ES-I3 (cell line): ENCODE data around the gene TOMM20.
A peak's percentile ranks its signal among the peaks of the same experiment; 100 is the strongest.

Source experiments
- H3K36me3 ChIP-seq: 2 replicates; pipeline ENCODE4 v1.6.1; 2013; ENCODE audit warnings: mild to moderate bottlenecking, low read length, control low read depth, moderate library complexity; ENCODE audit not compliant: insufficient read depth
- H3K4me1 ChIP-seq: 2 replicates; pipeline ENCODE4 v1.6.1; 2013; ENCODE audit warnings: mild to moderate bottlenecking, control low read depth, low read length; ENCODE audit not compliant: insufficient read depth
- H3K9ac ChIP-seq: 2 replicates; pipeline ENCODE4 v1.6.1; 2013; ENCODE audit warnings: low read depth, mild to moderate bottlenecking, low read length, moderate library complexity
- H3K9me3 ChIP-seq: 2 replicates; pipeline ENCODE4 v1.6.1; 2013; ENCODE audit warnings: mild to moderate bottlenecking, low read length, moderate library complexity; ENCODE audit not compliant: control insufficient read depth, insufficient read depth

The TOMM20 gene

DNA sequence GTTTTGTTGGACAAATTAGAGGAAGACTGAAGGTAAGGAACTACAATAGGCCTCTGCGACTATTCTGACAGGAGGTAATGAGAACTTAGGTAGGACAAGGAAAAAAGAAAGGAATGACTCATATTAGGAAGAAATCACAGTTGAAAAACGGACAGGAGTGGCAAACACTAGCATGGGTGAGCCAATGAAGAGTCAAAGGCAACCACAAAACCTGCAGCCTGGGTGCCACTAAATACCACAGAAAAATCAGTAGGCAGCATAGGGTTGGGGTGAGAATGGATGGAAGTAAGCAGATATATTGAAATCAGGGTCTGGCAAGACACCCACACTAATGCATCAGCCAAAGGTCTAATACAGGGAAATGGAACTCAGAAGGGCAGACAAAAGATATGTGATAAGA lies 22.4 kb upstream of the TOMM20 start:
- H3K36me3 ChIP-seq: peaks cover 19% of the 10 kb centered on the region
- H3K9ac ChIP-seq: no peak overlapping the region
- no peaks in the 10 kb centered on the region for H3K9me3 ChIP-seq
- H3K4me1 ChIP-seq: no peaks in the 10 kb centered on the region

DNA sequence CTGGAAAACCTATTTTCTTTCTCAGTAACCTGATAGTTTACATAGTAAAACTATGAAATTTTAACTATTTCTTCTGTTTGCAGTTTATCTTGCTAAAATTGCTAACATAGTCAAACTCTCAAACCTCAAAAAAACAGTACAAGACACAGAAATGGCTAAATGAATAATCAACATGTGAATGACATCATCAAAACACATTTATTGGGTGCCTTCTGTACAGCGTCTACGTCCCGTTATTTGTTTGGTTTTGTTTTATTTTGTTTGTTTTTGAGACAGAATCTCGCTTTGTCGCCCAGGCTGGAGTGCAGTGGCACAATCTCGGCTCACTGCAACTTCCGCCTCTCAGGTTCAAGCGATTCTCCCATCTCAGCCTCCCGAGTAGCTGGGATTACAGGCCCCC lies 21.2 kb upstream of the TOMM20 start:
- Histone ChIP-seq H3K36me3 (peaks cover 24% of the 10 kb centered on the region), H3K9me3 (no peaks in the 10 kb centered on the region), H3K9ac (no peak overlapping the region), H3K4me1 (no peaks in the 10 kb centered on the region)

DNA sequence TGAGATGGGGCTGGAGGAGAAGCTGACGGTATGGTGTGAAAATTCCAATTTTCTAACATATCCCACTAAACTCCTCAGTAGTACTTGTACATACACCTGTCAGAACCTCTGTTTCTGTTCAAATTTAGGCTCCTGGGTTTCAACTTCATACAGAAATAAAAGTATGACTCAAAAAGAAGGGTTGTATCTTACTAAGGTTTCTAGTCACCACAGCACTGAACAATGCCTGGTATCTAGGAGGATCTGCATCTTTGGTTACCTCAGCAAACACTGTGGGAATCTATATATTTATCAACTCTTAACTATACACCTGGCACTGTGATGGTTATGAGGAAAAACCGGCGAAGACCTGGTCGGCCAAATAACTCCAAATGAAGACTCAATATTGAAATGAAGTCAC lies 18.6 kb upstream of the TOMM20 start:
- Histone ChIP-seq H3K9me3 (no peaks in the 10 kb centered on the region), H3K9ac (no peak overlapping the region), H3K36me3 (peaks cover 24% of the 10 kb centered on the region), H3K4me1 (no peaks in the 10 kb centered on the region)

DNA sequence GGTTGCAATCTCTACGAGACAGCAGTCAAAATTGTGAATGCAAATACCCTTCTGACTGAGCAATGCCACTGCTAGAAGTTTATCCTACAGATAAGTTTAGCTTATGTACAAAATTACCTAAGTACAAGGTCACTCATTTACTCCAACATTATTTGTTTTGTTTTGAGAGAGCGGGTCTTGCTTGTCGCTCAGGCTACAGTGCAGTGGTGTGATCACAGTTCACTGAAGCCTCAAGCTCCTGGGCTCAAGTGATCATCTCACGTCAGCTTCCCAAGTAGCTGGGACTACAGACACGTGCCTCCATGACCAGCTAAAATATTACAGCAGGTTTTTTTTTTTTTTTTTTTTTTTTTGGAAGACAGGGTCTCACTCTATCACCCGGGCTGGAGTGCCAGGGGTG lies 17.0 kb upstream of the TOMM20 start:
- H3K4me1 ChIP-seq: no peaks in the 10 kb centered on the region
- peaks cover 18% of the 10 kb centered on the region for H3K36me3 ChIP-seq
- H3K9me3 ChIP-seq: no peaks in the 10 kb centered on the region
- H3K9ac ChIP-seq: no peak overlapping the region

DNA sequence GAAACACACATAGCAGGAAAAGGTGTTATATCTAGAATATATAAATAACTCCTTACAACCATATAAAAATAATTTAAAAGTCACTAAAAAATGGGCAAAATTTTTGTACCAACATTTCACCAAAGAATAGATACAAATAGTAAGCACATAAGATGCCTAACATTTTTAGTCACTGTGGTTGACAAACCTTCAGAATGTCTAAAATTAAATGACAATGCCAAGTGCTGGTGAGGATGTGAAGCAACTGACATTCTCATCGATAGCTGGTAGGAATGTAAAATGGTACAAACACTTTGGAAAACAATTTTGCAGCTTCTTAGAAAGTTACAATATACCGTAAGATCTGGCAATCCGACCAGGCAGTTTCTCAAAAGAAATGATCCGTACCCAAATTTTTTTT lies 14.4 kb upstream of the TOMM20 start:
- peaks cover 14% of the 10 kb centered on the region for H3K36me3 ChIP-seq
- H3K9ac ChIP-seq: no peak overlapping the region
- no peaks in the 10 kb centered on the region for H3K4me1 ChIP-seq
- no peaks in the 10 kb centered on the region for H3K9me3 ChIP-seq

DNA sequence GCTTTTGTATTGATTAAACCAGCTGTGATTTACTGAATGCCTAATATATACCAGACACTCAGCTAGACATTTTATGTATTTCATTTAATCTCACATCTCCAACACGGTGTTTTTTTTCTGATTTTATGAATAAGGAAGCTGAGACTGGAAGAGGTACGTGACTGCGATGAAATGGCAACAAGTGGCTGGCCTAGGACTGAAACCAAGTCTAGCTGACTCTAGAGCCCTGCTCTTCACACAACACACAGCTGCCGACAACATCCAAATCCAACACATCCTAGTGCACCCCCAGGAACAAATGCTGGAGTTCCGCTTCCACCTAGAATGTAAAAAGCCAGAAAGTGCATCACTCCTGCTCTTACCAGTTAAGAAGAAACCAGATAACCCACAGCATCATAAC lies 10.7 kb upstream of the TOMM20 start:
- Histone ChIP-seq H3K9me3 (no peaks in the 10 kb centered on the region), H3K36me3 (peaks cover 22% of the 10 kb centered on the region), H3K4me1 (no peaks in the 10 kb centered on the region), H3K9ac (no peak overlapping the region)

DNA sequence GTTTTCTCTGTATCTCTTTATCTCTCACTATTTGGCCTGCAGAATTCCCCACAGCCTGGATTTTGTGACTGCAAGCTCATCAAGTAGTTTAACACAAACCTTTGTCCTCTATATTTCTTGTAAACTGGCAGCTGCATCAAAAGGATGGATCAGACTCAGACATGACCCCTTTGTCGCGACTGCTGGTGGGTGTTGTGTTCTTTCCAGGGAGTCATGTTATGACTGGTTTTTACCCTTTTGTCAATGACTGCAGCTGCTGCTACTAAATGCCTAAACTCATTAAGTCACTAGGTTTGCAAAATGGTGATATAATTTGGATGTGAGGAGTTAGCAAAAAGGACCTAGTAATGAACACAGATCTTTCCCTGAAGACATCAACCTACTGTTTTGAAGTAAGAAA lies 10.2 kb upstream of the TOMM20 start:
- no peaks in the 10 kb centered on the region for H3K4me1 ChIP-seq
- H3K9me3 ChIP-seq: no peaks in the 10 kb centered on the region
- peaks cover 22% of the 10 kb centered on the region for H3K36me3 ChIP-seq
- no peak overlapping the region for H3K9ac ChIP-seq

DNA sequence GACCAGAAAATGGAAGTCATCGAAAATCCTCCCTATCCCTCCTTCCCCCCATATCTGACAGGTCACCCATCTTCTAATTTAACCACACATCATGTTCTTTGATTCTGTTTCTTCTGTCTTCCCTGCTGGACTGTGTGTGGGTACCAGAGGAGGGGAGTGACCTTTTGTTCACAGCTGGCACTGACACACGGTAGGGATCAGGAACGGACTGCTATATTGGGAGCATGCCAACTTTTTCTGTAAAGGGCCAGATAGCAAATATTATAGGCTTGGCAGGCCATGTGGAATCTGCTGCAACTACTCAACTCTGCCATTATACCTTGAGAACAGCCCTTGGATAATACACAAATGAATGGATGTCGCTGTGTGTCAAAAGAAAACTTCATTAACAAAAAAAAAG lies 7.5 kb upstream of the TOMM20 start:
- H3K36me3 ChIP-seq: peaks cover 18% of the 10 kb centered on the region
- no peaks in the 10 kb centered on the region for H3K4me1 ChIP-seq
- H3K9me3 ChIP-seq: no peaks in the 10 kb centered on the region

DNA sequence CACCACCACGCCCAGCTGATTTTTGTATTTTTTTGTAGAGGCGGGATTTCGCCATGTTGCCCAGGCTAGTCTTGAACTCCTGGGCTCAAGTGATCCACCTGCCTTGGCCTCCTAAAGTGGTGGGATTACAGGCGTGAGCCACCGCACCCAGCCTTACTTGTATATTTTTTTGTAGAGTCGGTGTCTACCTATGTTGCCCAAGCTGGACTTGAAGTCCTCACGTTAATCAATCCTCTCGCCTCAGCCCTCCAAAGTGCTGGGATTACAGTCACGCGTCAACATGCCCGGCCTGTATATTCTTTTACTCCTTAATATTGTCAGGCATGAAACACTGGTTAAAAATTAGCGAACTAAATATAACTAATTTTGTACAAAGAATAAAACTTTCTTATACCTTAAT lies 5.5 kb upstream of the TOMM20 start:
- Histone ChIP-seq H3K9me3 (no peaks in the 10 kb centered on the region), H3K4me1 (peaks cover 4% of the 10 kb centered on the region; the same call in 1 of the 2 replicates), H3K36me3 (peaks cover 18% of the 10 kb centered on the region), H3K9ac (no peak overlapping the region)

More for the DNA sequence above, 7.5 kb upstream of the TOMM20 start:
- no peak overlapping the region for H3K9ac ChIP-seq

DNA sequence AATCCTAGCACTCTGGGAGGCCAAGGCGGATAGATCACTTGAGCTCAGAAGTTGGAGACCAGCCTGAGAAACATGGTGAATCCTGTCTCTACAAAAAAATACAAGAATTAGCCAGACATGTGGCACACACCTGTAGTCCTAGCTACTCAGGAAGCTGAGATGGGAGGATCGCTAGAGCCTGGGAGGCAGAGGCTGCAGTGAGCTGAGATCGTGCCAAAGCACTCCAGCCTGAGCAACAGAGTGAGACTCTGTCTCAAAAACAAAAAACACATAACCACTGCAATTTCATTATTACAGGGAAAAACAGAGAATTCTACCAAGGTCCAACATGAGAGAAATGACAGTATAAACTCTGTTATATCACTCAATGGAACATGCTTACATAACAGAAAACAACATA lies 4.4 kb upstream of the TOMM20 start:
- Histone ChIP-seq H3K36me3 (peaks cover 18% of the 10 kb centered on the region), H3K9me3 (no peaks in the 10 kb centered on the region), H3K4me1 (peaks cover 4% of the 10 kb centered on the region; the same call in 1 of the 2 replicates), H3K9ac (no peak overlapping the region)

DNA sequence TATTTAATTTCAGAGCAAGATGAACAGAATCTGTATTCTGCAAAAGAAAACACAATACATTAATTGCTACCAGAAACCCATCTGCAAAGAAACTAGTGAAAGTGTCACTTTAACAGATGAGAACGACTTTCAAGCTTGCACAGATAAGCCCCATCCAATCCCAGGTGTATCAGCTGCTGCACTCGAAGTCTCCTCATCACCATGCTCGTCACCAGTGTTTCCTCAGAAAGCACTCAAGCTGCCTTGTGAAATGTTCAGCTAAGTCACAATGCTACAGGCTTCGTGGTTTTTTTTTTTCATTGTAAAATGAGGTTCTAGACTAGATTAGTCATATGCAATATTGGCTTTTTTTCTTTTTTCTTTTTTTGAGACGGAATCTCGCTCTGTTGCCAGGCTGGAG lies 3.3 kb upstream of the TOMM20 start:
- H3K4me1 ChIP-seq: peaks cover 4% of the 10 kb centered on the region; the same call in 1 of the 2 replicates
- H3K36me3 ChIP-seq: peaks cover 9% of the 10 kb centered on the region
- no peak overlapping the region for H3K9ac ChIP-seq
- H3K9me3 ChIP-seq: no peaks in the 10 kb centered on the region

DNA sequence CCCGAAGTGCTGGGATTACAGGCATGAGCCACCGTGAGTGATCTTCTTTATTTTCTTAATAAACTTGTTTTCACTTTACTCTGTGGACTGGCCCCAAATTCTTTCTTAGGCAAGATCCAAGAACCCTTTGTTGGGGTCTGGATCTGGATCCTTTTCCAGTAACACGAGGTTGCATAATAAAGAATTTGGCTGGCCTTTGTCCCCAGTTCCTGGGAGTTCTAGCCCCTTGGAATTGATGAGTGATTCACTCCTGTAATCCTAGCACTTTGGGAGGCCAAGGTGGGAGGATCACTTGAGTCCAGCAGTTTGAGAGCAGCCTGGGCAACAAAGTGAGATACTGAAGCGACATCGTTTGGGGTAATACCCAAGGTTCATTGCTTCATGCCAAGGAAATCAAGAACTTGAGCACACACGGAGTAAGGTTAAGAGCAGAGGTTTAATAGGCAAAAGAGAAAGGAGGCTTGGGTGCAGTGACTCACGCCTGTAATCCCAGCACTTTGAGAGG lies 2.2 kb upstream of the TOMM20 start:
- Histone ChIP-seq H3K9me3 (no peaks in the 10 kb centered on the region), H3K36me3 (peaks cover 6% of the 10 kb centered on the region), H3K9ac (no peak overlapping the region), H3K4me1 (peaks cover 4% of the 10 kb centered on the region; the same call in 1 of the 2 replicates)

DNA sequence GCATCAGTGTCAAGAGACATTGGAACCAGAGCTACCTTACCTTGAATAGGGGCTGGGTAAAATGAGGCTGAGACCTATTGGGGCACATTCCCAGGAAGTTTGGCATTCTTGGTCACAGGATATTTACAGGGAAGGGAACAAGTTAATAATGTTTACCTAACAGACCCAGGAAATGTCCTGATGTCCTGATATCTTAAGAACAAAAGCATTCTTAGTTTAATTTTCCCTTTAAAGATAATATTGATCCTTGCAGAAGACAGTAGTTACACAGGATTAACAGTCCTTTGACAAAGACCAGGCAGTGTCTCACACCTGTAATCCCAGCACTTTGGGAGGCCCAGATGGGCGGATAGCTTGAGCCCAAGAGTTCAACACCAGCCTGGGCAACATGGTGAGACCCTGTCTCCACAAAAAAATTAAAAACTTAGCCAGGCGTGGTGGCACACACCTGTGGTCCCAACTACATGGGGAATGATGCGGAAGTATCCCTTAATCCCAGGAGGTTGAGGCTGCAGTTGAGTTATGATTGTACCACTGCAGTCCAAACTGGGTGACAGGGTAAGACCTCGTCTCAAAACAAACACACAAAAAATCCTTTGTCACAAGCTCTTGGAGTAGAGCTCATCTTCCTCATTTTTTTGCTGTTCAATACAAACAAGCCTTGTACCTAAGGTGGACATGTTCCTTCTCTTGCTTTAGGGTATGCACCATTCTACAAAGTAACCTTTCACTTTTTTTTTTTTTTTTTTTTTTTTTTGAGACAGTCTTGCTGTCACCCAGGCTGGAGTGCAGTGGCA lies 1.3 kb upstream of the TOMM20 start:
- no peaks in the 10 kb centered on the region for H3K9me3 ChIP-seq
- peaks cover 4% of the 10 kb centered on the region; the same call in 1 of the 2 replicates for H3K4me1 ChIP-seq
- no peak overlapping the region for H3K9ac ChIP-seq
- no peaks in the 10 kb centered on the region for H3K36me3 ChIP-seq

DNA sequence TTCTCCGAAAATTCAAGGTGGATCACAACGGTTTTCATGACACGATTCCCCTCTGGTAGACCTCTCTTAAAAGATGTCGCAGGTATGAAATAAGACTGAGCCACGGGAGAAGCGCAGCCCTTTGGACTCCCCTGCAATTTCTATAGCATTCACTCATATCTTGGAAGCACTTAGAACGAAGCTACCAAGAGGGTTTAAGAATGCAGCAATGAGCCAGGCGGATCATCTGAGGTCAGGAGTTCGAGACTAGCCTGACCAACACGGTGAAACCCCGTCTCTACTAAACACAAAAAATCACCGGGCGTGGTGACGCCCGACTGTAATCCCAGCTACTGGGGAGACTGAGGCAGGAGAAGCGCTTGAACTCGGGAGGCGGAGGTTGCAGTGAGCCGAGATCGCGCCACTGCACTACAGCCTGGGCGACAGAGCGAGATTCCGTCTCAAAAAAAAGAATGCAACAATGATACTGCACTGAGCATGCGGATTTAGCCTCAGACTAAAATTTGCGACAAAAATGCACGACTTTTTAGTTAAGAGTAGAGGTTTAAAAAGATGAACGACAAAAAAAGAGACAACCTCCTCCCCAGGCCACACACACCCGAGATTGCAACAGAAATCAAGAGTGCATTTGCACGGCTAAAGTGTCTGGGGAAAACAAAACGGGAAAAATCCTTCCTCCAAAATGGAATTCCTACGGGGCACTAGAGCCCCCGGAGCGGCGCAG lies 743 bp downstream of the TOMM20 start:
- Histone ChIP-seq H3K9me3 (no peaks in the 10 kb centered on the region), H3K36me3 (peaks cover 10% of the 10 kb centered on the region; the same call in 1 of the 2 replicates), H3K4me1 (peaks cover 7% of the 10 kb centered on the region), H3K9ac (peak overlapping the region; percentile 65)

DNA sequence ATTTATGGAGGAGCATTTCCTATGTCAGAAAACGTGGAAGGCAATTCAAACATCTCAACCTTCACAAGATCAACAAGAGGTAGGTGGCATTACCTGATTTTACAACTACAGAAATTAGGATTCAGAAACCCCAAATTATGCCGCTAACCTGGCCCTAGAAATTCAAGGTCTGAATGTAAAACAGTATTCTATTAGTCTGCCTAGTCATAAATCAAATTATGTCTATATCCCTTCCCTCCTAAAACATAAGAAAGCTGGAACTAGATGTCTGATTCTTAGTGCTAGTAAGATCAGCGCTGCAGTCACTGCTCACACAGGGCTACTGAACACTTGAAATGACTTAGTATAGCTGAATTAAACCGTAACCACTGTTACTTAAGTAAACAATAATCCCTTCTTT lies 1.4 kb downstream of the TOMM20 start:
- peaks cover 7% of the 10 kb centered on the region for H3K4me1 ChIP-seq
- no peaks in the 10 kb centered on the region for H3K9me3 ChIP-seq
- H3K36me3 ChIP-seq: peaks cover 10% of the 10 kb centered on the region; the same call in 1 of the 2 replicates
- H3K9ac ChIP-seq: peak overlapping the region; percentile 65
